Astrocyte (in vitro differentiated cells and primary cell): Measurements from ENCODE around the gene SNX27.
A peak's percentile ranks its signal among the peaks of the same experiment; 100 is the strongest.

ENCODE experiments used
- EZH2 ChIP-seq: IDR thresholded peaks from 2 replicates; pipeline ENCODE4 v1.6.1; 2012; ENCODE audit warnings: mild to moderate bottlenecking, low read length, inconsistent platforms; ENCODE audit not compliant: insufficient read depth
- TF ChIP-seq, protein P1 (sequence below): IDR thresholded peaks from 2 replicates; pipeline ENCODE4 v1.5.1; 2011; ENCODE audit warnings: low read depth, mild to moderate bottlenecking, inconsistent platforms, low read length, moderate library complexity; ENCODE audit not compliant: insufficient read depth

DNA sequence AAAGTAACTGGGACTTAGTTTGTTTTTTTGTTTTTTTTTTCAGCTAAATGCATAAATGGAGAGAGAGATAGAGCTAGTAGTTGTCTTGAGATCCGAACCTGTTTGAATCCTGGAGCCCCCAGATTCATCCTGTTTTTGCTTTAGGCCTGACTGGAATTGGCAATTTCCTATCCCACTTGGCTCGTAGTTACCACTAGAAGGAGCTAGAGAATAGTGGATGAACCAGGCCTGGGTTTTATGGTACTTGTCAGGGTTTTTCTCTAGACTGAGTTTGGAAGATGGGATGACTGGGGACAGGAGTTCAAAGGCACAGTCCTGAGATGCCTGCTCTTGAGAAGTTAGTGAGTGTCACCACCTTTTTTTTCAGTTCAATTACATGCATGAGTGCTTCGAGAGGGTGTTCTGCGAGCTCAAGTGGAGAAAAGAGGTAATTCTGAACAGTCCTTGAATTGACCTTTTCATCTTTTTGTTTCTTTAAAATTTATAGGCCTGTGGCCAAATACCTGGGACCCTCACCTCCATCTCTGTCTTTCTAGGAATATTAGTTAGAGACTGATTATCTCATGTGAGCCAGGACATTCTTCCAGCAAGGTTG is 81.3 kb downstream of the SNX27 start:
- TF ChIP-seq, protein P1, sequence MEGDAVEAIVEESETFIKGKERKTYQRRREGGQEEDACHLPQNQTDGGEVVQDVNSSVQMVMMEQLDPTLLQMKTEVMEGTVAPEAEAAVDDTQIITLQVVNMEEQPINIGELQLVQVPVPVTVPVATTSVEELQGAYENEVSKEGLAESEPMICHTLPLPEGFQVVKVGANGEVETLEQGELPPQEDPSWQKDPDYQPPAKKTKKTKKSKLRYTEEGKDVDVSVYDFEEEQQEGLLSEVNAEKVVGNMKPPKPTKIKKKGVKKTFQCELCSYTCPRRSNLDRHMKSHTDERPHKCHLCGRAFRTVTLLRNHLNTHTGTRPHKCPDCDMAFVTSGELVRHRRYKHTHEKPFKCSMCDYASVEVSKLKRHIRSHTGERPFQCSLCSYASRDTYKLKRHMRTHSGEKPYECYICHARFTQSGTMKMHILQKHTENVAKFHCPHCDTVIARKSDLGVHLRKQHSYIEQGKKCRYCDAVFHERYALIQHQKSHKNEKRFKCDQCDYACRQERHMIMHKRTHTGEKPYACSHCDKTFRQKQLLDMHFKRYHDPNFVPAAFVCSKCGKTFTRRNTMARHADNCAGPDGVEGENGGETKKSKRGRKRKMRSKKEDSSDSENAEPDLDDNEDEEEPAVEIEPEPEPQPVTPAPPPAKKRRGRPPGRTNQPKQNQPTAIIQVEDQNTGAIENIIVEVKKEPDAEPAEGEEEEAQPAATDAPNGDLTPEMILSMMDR, result peak; percentile 71
- no peak for TF ChIP-seq EZH2
